Activated gamma-delta T cell treated with anti-CD3 and anti-CD28 coated beads, Interleukin-2, amount 50 U/mL, for 16 hours (primary cell): ENCODE measurements around the gene PPIP5K2.
A peak's percentile ranks its signal among the peaks of the same experiment; 100 is the strongest.
"Not testable (repeated sequence)": the region's sequence is repeated elsewhere in the genome, so short reads cannot be mapped to it uniquely, and the experiment has no call there.

Experiments
- DNase-seq: peaks from one replicate; pipeline ENCODE4 v3.0.0-alpha.2; 2020; ENCODE audit warnings: low read depth

The PPIP5K2 gene

DNA sequence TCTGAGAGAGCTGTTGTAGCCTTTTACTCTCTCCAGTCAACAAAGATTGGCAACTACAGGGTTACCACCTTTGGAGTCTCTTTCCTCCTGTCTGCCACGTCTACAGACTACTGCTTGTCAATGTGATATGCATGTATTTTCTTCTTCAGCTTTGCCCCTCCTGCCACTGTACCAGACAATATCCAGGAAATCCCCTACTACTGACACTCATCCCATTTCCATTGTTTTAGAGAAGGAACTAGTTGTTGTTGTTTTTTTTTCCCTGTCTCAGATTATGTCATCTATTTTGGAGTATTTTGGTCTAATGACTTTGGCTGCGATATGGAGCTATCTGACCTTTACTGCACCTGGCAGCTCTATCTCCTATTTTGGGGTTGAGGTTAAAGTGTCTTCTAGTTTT, 88.4 kb downstream of the PPIP5K2 start:
- DNase-seq, result no peak

GRCh38 chr5:103209065-103209464, 89.0 kb downstream of the PPIP5K2 start:
- no peak for DNase-seq

- no peak for DNase-seq
Observed at GRCh38 chr5:103210952-103211351, 90.9 kb downstream of the PPIP5K2 start.

DNA sequence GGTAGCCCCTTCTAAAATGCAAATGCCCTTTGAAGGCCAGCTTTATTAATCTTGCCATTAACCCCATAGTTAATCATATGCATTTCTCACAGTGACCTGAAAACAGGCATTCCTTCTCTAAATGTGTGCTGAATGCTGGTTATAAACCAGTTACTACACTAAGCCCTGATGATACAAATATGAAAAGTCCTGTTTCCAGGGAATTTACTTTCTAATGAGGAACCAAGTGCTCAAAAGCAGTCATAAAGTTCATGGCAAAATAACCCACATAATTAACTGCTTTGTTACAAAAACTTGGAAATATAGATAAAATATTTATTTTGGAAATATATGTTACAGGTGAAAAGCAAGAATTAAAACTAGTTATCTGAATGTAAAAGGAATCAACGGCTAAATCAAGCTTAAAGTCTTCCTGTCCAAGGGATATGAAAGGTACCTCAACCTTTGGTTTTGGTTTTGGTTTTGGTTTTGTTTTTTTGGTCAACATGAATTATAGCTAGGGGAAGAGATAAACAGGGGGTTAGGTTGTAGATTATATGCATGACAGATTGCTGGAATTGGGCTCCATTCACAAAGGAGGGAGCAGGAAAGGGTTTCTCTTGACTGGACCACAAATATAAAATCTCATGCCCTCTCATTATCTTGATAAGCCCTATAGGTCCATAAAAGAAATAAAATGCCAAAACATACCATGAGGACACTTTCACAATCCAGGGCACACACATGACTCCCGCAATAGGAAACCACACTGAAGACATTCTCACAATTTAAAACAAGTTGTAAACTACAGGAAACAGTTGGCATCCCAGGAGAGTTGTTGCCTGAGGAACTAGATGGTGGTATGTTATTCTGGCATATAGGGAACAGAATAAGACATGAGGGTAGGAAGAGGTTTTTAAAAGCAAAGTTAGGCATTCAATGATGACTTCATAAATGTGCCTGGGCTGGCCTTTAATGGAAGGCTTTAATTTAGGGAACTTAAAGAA, 91.8 kb downstream of the PPIP5K2 start:
- DNase-seq, result no peak

DNA sequence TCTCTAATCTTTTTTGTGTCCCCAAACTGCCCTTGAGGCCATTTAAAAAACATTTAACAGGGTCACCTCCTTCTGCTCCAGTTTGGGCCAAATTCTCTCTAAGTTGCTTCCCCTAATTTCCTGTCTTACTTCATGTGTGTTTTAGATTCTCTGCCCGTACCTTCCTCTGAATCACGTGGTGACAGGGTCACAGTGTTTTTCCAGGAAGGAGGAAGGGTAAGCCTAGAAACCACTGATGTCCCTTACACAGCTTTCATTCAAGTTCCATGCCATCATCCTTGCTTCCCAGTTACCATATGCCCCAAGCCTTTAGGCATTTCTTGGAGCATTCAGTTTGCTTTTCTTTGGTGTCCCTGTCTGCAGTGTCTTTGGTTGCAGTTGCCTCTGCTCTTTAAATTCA, 96.0 kb downstream of the PPIP5K2 start:
- no peak for DNase-seq

DNA sequence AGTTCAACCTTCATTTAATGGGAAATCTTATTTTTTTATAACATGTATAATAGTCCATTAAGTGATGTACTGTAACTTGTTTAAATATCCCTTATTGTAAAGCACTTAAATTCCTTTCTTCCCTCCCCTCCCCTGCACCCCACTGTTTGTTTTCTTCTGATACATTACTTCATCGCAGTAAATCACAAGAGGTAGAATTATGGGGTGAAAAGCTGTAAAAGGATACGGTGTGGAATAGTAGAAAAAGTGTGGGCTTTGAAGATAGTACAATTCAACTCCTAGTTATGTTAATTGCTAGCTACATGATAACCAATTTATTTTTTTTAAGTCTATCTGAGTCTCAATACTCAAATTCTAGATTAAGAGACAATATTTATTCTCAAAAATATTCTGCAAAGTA, 96.6 kb downstream of the PPIP5K2 start:
- DNase-seq, result no peak

DNA sequence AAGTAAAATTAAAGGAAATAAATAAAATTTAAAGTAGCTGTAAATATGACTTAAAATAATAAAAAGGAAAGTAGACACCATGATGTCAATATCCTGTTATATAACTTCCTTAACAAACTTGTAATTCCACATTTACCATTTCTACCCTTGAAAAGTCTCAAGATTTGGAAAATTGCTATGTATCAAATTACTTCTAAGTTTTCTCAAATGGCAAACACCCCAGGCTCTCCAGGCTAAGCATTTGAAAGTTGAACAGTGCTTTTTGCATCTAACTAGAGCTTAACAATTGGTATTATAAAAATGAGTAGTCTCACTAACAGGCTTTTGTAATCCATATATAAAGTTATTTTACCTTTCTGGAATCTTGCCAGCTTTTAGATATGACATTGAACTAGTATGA, 97.0 kb downstream of the PPIP5K2 start:
- DNase-seq, result no peak

GRCh38 chr5:103218164-103218563, 98.1 kb downstream of the PPIP5K2 start:
- no peak for DNase-seq

- not testable (repeated sequence) for DNase-seq
Observed at GRCh38 chr5:103219074-103219473, 99.0 kb downstream of the PPIP5K2 start.

DNA sequence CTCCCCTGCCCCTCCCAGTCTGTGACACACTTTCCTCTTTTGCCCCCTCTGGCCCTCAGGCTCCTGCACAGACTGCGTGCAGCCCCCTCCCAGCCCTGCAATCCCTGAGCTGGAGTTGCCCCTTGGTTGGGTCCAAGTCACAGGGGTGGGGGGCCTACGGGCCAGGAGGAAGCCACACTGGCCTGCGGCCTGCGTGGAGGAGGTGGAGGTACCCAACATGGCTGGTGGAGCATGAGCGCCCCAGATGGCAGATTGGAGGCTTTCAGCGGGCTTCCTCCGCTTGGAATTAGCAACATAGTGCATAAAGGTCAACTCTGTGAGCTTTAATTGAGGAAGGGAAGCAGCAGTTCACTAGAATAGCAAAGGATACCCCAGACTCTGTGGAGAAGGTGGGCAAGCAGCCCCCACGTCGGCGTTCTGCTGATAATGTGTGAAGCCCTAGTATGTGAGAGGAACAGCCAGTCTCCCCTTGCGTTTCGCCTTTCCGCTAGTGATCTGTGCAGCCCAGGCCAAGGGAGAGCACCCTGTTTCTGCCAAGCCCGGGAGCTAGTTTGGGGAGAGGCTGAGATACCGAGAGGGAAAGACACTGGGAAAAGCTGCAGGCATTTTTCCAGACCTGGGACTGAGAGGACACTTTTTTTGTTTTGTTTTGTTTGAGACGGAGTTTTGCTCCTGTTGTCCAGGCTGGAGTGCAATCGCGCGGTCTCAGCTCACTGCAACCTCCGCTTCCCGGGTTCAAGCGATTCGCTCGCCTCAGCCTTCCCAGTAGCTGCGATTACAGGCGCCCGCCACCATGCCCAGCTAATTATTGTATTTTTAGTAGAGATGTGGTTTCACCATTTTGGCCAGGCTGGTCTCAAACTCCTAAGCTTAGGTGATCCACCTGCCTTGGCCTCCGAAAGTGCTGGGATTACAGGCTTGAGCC, 103.2 kb downstream of the PPIP5K2 start:
- no peak for DNase-seq

GRCh38 chr5:103224118-103224893, 104.2 kb downstream of the PPIP5K2 start:
- DNase-seq, result peak; percentile 12

GRCh38 chr5:103224894-103225246, 104.8 kb downstream of the PPIP5K2 start:
- DNase-seq, result no peak

DNA sequence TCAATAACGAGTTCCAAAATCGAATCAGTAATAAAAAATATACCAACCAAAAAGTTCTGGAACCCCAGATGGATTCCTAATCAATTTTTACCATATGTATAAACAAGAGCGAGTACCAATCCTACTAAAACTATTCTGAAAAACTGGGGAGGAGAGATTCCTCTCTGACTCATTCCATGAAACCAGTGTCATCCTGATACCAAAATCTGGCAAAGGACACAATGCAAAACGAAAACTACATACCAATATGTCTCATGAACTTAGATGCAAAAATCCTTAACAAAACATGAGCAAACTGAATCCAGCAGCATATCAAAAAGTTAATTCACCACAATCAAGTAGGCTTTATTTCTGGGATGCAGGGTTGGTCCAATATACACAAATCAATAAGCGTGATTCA, 108.0 kb downstream of the PPIP5K2 start:
- no peak for DNase-seq

- no peak for DNase-seq
Observed at GRCh38 chr5:103228588-103228987, 108.5 kb downstream of the PPIP5K2 start.

GRCh38 chr5:103232393-103232999, 112.4 kb downstream of the PPIP5K2 start:
- DNase-seq, result no peak

DNA sequence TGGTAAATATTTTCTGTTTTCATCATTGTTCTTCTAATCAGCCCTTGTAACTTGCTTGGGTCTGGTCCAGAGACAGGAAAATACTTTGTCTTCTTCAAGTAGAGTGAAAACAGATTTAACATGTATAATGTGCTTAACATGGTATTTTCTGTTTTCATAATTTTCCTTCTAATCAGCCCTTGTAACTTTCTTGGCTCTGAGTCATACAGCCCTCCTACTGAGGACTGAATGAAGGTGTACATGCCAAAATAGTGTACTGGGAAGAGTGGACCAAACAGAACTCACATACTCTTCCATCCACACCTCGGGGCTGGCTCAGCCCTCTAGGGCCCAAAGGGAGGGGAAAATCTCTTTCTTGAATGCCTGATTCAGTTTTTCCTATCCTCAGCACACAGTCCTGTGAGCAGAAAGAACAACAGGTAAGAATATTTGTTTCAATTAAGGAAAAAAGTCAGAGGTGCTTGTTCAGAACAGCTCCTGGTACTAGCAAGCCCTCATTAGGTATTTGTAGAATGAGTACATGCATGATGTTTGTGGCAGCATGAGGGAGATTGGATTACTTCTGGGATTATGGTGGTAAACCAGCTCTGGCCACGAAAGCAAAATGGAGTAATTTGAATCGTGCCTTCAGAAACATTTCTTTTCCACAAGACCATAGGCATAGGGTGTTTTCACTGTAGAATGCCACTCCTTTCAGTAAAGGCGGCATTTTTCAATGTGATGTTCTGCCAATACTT, 114.3 kb downstream of the PPIP5K2 start:
- DNase-seq, result no peak

GRCh38 chr5:103235891-103236290, 115.8 kb downstream of the PPIP5K2 start:
- no peak for DNase-seq

DNA sequence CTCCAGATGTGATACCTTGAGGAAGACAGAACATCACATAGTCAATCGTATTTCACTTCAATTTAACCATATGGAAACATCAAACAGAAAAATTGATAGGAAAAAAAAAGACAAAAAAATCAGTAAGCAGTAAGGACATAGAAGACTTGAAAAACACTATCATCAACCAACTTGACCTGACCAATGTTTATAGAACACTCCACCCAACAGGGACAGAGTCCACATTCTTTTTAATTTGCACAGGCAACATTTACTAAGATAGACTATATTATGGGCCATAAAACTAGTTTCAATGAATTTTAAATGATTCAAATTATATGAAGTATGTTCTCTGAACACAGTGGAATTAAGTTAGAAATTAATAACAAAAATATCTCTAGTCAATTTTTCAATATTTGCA, 117.7 kb downstream of the PPIP5K2 start:
- no peak for DNase-seq

DNA sequence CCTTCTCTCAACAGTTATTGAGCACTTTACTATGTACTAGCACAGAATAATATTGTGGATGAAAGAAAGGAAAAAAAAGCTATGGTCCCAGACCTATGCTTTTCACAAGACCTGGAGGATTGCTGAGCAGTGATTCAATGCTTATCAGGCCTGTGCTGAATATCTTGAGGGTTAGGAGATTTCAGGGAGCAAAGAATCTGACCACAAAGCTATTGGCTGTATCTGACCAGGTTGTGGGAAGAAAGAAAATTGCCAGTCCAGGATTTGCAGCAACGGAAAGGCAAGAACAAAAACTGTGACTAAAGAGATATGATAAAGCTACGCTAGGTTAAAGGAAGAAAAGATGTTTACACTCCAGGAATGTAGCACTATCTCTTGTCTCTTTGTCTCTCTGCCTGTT, 123.6 kb downstream of the PPIP5K2 start:
- DNase-seq, result no peak

DNA sequence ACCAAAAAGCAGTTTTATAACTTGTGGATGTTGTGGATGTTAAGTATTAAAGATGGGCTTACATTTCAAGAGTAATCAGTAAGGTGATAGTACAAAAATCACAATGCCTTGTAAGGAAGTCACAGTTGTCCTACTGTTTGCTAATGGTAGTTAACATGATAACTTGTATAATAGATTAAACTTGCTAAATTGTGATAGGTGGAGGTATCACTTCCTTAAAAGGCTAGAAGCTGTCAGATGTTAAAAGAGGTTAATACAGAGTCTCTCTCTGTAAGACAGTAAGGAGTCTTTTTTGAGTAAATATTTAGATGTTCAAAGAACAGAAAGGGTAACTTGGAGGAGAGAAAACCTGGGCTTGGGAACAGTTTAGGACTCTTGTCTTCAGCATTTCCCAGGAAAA, 124.3 kb downstream of the PPIP5K2 start:
- DNase-seq, result no peak

DNA sequence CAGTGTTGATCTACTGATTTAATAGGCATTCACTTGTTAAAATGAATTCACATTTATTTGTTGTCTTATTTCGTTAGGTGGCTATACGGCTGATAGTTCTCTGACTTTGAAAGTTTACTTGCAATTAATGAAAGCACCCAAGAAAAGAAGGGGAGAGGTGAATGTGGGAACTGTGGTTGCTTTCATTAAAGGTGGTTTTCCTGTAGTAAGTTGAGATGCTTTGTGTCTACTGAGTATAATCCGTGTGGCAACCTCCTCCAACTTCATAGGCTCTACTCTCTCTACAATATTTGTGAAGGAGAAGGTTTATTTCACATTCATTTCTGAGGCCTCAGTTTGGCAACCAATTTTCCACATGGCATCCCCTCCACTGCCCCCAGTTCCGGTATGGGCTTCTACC, 125.7 kb downstream of the PPIP5K2 start:
- DNase-seq, result no peak
